CD4-positive, alpha-beta T cell (primary cell): Measurements from ENCODE around the gene SEPHS2. TPM values are rescaled to one million over a fixed set of nuclear protein-coding genes. Genes with fewer than 3 reads are reported as not detected.

Source experiments
- ATAC-seq: fragments of 200-7000 bp; cut with Tn5 transposase; one replicate; pipeline ENCODE4 v1.10.0; 2022; ENCODE audit warnings: mild to moderate bottlenecking; ENCODE audit not compliant: poor library complexity
- CTCF ChIA-PET: fragments of 350-600 bp; sonication (Branson Sonifier 250); formaldehyde crosslinking; loops from one replicate; lab custom pipeline; 2021; ENCODE audit warnings: antibody characterized with exemption, inconsistent platforms; lab: Charles Lee
- POLR2A ChIA-PET: fragments of 350-600 bp; sonication (Branson Sonifier 250); formaldehyde crosslinking; loops from one replicate; lab custom pipeline; 2021; ENCODE audit warnings: antibody characterized with exemption, inconsistent platforms; lab: Charles Lee
- DNase-seq, 14 experiments: peaks; one replicate each; pipeline ENCODE4 v3.0.0-alpha.2; 2013 to 2020; ENCODE audit warnings: mixed read lengths in 2 of 14
- H3K27ac ChIP-seq, 2 donors: one replicate each; pipeline versions ENCODE4 v1.5.1 to v1.7.0; 2013; ENCODE audit warnings: low read length in 2 of 2, low read depth in 1 of 2, mild to moderate bottlenecking in 1 of 2
- H3K27me3 ChIP-seq, 2 experiments: 1 replicate in 1 of 2; 2 replicates in 1 of 2; pipeline versions ENCODE4 v1.6.1 to v1.7.0; 2013; ENCODE audit warnings: low read length in 2 of 2, control low read depth in 1 of 2, mild to moderate bottlenecking in 1 of 2, moderate library complexity in 1 of 2; ENCODE audit not compliant: insufficient read depth in 2 of 2, control insufficient read depth in 1 of 2
- H3K36me3 ChIP-seq: one replicate; pipeline ENCODE4 v1.6.1; 2013; ENCODE audit warnings: low read length, control low read depth; ENCODE audit not compliant: insufficient read depth
- H3K4me1 ChIP-seq: one replicate; pipeline ENCODE4 v1.6.1; 2013; ENCODE audit warnings: low read length, control low read depth; ENCODE audit not compliant: insufficient read depth
- H3K4me3 ChIP-seq: one replicate; pipeline ENCODE4 v1.5.1; 2013; ENCODE audit warnings: mild to moderate bottlenecking, low read length, moderate library complexity
- H3K9me3 ChIP-seq, 2 experiments: 1 replicate in 1 of 2; 2 replicates in 1 of 2; pipeline versions ENCODE4 v1.6.1 to v1.7.0; 2013; ENCODE audit warnings: low read length in 2 of 2, mild to moderate bottlenecking in 2 of 2, control low read depth in 1 of 2, moderate library complexity in 1 of 2; ENCODE audit not compliant: control insufficient read depth in 1 of 2, insufficient read depth in 1 of 2
- H3K27ac Mint-ChIP-seq: one replicate; pipeline ENCODE4 v1.8.0; 2020; ENCODE audit warnings: mixed read lengths
- H3K27me3 Mint-ChIP-seq: one replicate; pipeline ENCODE4 v1.8.0; 2021; ENCODE audit warnings: mixed read lengths
- H3K36me3 Mint-ChIP-seq: one replicate; pipeline ENCODE4 v1.8.0; 2021; ENCODE audit warnings: low read depth, mixed read lengths
- H3K4me1 Mint-ChIP-seq: one replicate; pipeline ENCODE4 v1.8.0; 2021; ENCODE audit warnings: low read depth, mixed read lengths
- H3K4me3 Mint-ChIP-seq: one replicate; pipeline ENCODE4 v1.8.0; 2020; ENCODE audit warnings: mild to moderate bottlenecking, mixed read lengths
- H3K9me3 Mint-ChIP-seq: one replicate; pipeline ENCODE4 v1.8.0; 2020; ENCODE audit warnings: mixed read lengths
- intact Hi-C, 2 experiments: fragments of 100-400 bp; cut with DNase I in 1 of 2; cut with micrococcal nuclease in 1 of 2; formaldehyde crosslinking; loops; one replicate each; pipeline versions ENCODE4 v1.15.1 to v1.9.0; 2023 to 2025; cut with DNase I, micrococcal nuclease
- total RNA-seq, 174 experiments: library from RNA in 2 of 174; stranded (reverse) in 2 of 174; gene quantifications; one replicate each; pipeline ENCODE4 v1.2.3 and lab custom pipeline; 2021 to 2026
- TF ChIP-seq, protein P1 (sequence below): fragments of 200-600 bp; IDR thresholded peaks from one replicate; pipeline ENCODE4 v1.8.0; 2022; ENCODE audit warnings: antibody characterized with exemption, mild to moderate bottlenecking

Gene SEPHS2
- total RNA-seq, 2 experiments from 2014 or later = 25.4 to 25.9 TPM

DNA sequence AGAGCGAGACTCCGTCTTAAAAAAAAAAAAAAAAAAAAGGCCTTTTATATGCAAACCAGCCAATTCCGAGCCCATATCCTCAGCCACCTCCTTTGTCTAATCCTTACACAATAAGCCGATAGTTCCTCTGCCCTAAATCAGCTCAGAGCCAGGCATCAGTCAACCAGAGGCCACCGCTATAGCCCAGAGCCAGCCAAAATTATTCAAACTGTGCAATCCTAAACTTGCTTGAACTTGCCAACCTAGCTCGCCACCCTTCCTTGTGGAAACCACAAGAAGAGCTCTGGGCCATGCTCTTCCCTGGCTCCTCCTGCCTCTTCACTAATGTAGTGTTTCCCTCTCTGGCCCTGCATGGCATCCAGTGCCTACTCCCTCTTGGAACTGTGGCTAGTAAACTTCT, 44.5 kb upstream of the SEPHS2 start:
- H3K27ac Mint-ChIP-seq = no peak overlapping the region
- Histone ChIP-seq H3K4me3 (no peak overlapping the region), H3K36me3 (peaks cover 91% of the 10 kb centered on the region), H3K27ac (no peak overlapping the region), H3K27me3 (no peaks in the 10 kb centered on the region), H3K9me3 (no peaks in the 10 kb centered on the region), H3K4me1 (peaks cover 17% of the 10 kb centered on the region)
- ChIA-PET CTCF (interaction anchor here (0.5 to 1.0 kb wide), 2 partner anchors 14 to 139 kb away, joined by 3 read pairs; no protein-coding TSS in a partner anchor), POLR2A (interaction anchor here (0.6 to 2.1 kb wide), 3 partner anchors 10 to 33 kb away, joined by 3 to 7 read pairs (median 3); no protein-coding TSS in a partner anchor)
- H3K27me3 Mint-ChIP-seq = no peaks in the 10 kb centered on the region
- no peak overlapping the region for H3K4me3 Mint-ChIP-seq
- intact Hi-C loops = loop anchor here in 1 of 2 experiments (2.0 to 5.0 kb wide), 2 partner anchors 15 to 37 kb away; partner anchors contain the start of gene ZNF768
- peaks cover 29% of the 10 kb centered on the region for H3K4me1 Mint-ChIP-seq
- ATAC-seq (no peak), DNase-seq (no peak)
- TF ChIP-seq, protein P1, sequence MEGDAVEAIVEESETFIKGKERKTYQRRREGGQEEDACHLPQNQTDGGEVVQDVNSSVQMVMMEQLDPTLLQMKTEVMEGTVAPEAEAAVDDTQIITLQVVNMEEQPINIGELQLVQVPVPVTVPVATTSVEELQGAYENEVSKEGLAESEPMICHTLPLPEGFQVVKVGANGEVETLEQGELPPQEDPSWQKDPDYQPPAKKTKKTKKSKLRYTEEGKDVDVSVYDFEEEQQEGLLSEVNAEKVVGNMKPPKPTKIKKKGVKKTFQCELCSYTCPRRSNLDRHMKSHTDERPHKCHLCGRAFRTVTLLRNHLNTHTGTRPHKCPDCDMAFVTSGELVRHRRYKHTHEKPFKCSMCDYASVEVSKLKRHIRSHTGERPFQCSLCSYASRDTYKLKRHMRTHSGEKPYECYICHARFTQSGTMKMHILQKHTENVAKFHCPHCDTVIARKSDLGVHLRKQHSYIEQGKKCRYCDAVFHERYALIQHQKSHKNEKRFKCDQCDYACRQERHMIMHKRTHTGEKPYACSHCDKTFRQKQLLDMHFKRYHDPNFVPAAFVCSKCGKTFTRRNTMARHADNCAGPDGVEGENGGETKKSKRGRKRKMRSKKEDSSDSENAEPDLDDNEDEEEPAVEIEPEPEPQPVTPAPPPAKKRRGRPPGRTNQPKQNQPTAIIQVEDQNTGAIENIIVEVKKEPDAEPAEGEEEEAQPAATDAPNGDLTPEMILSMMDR = no peak
- peaks cover 87% of the 10 kb centered on the region for H3K36me3 Mint-ChIP-seq
- no peaks in the 10 kb centered on the region for H3K9me3 Mint-ChIP-seq

DNA sequence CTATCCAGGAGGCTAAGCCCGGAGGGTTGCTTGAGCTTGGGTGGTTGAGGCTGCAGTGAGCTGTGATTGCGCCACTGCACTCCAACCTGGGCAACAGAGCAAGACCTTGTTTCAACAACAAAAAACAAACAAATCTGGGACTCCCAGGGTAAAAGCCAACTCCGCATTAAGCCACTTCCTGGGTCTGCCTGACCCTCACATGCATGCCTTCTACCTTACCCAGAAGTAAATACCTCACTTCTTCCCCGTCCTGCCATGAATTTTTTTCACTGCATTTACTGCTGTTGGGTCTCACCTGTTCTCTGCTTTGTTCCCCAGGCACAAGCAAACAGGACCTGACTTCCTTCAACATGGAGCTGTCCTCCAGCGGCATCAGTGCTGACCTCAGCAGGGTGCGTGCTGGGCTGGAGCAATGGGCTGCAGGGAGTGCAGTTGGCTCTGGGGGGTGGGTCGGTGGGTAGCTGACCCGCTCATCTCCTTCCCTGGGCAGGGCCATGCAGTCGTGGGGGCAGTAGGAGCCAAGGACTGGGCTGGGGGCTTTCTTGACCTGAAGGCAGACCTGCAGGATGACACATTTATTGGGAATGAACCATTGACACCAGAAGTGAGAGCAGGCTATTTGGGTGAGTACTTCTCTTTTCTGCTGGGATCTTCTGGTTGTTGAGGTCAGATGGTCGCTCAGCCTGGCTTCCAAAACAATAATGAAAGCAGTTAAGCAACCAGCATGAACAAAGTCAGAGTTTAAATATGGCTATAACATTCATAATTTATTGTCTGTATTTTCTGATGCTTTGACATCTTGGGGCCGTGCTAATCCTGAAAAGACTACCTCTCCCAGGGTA, 43.3 kb upstream of the SEPHS2 start:
- TF ChIP-seq, protein P1 = no peak
- POLR2A ChIA-PET = interaction anchor here (1.3 to 2.1 kb wide), 3 partner anchors 9 to 31 kb away, joined by 5 to 10 read pairs (median 7); partner anchors contain the start of gene ITGAL
- Histone ChIP-seq H3K27me3 (no peaks in the 10 kb centered on the region), H3K36me3 (peaks cover 87% of the 10 kb centered on the region), H3K9me3 (no peaks in the 10 kb centered on the region), H3K4me1 (peaks cover 21% of the 10 kb centered on the region), H3K27ac (peak overlapping the region in 1 of 2 donors; percentile 15), H3K4me3 (no peak overlapping the region)
- Mint-ChIP-seq H3K4me3 (no peak overlapping the region), H3K4me1 (peaks cover 23% of the 10 kb centered on the region), H3K36me3 (peaks cover 84% of the 10 kb centered on the region), H3K27ac (peak overlapping the region; percentile 33), H3K27me3 (no peaks in the 10 kb centered on the region), H3K9me3 (no peaks in the 10 kb centered on the region)
- DNase-seq (no peak), ATAC-seq (no peak)
- intact Hi-C loops = no loop called here
- CTCF ChIA-PET = interaction anchor here (1.2 kb wide), 1 partner anchor 39 kb away, joined by 3 read pairs; no protein-coding TSS in a partner anchor

DNA sequence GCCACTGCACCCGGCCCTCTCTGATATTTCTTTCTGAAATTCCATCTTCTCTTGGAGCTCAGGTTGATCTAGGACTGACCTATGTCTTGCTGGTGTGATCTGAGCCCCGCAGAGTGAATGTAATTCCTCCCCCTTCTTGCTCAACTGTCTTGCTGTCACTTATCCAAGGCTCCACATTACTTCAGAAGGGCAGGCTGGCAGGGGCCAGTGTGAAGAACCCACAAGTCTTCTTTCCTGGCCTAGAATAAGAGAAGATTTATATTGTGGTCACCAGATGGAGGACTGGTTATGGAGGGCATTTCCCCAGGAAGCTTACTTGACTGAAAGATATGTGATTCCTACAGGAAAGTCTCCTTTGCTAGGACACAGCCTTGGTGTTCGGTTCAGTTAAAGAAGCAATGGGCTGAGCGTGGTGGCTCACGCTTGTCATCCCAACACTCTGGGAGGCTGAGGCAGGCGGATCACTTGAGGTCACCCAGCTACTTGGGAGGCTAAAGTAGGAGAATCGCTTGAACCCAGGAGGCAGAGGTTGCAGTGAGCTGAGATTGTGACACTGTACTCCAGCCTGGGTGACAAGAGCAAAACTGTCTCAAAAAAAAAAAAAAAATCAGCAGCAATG, 40.3 kb upstream of the SEPHS2 start:
- Histone ChIP-seq H3K4me3 (no peak overlapping the region), H3K27me3 (no peaks in the 10 kb centered on the region), H3K27ac (peak overlapping the region in 1 of 2 donors; percentile 9), H3K4me1 (peaks cover 38% of the 10 kb centered on the region), H3K9me3 (no peaks in the 10 kb centered on the region), H3K36me3 (peaks cover 90% of the 10 kb centered on the region)
- Mint-ChIP-seq H3K27ac (peak overlapping the region; percentile 60), H3K27me3 (no peaks in the 10 kb centered on the region), H3K4me3 (no peak overlapping the region), H3K4me1 (peaks cover 20% of the 10 kb centered on the region), H3K9me3 (no peaks in the 10 kb centered on the region), H3K36me3 (peaks cover 89% of the 10 kb centered on the region)
- ChIA-PET POLR2A (interaction anchor here (1.4 to 4.9 kb wide), 3 partner anchors 10 to 56 kb away, joined by 5 to 21 read pairs (median 6); partner anchors contain the start of genes DCTPP1 and ITGAL), CTCF (no interaction called here)
- TF ChIP-seq, protein P1 = no peak
- no peak for DNase-seq
- intact Hi-C loops = no loop called here
- ATAC-seq = no peak
